SK-N-SH treated with all-trans-retinoic acid at 6 μM for 48 hours (cell line): ENCODE data around the gene COPS8.

Source experiments
- ATAC-seq: fragments of 200-7000 bp; cut with Tn5 transposase; 3 replicates; pipeline ENCODE4 v1.9.1; 2020; ENCODE audit warnings: mild to moderate bottlenecking, moderate library complexity
- ARNTL ChIP-seq: fragments of 450-650 bp; formaldehyde crosslinking; IDR thresholded peaks from 2 replicates; pipeline ENCODE4 v1.5.0; 2020; ENCODE audit warnings: low read depth, mild to moderate bottlenecking, moderate library complexity, borderline replicate concordance
- BACH2 ChIP-seq: fragments of 250-450 bp; sonication (Bioruptor Pico); IDR thresholded peaks from 2 replicates; pipeline ENCODE4 v1.9.0; 2021; ENCODE audit warnings: mild to moderate bottlenecking, borderline replicate concordance
- CSDC2 ChIP-seq: fragments of 250-450 bp; sonication (Bioruptor Pico); IDR thresholded peaks from 2 replicates; pipeline ENCODE4 v1.5.0; 2020; ENCODE audit warnings: mild to moderate bottlenecking, moderate library complexity
- ESRRG ChIP-seq: fragments of 250-450 bp; sonication (Bioruptor Pico); IDR thresholded peaks from 2 replicates; pipeline ENCODE4 v1.6.1; 2021; ENCODE audit warnings: mild to moderate bottlenecking
- GLIS3 ChIP-seq: fragments of 250-450 bp; sonication (Bioruptor Pico); IDR thresholded peaks from 2 replicates; pipeline ENCODE4 v1.5.0; 2020; ENCODE audit warnings: mild to moderate bottlenecking, moderate library complexity
- ISL1 ChIP-seq: fragments of 250-450 bp; sonication (Bioruptor Pico); IDR thresholded peaks from 2 replicates; pipeline ENCODE4 v2.1.2; 2022; ENCODE audit warnings: mild to moderate bottlenecking, moderate library complexity
- RARB ChIP-seq: fragments of 250-450 bp; sonication (Bioruptor Pico); IDR thresholded peaks from 2 replicates; pipeline ENCODE4 v1.8.0; 2021; ENCODE audit warnings: mild to moderate bottlenecking, moderate library complexity
- TCF4 ChIP-seq: fragments of 250-450 bp; sonication (Bioruptor Pico); IDR thresholded peaks from 2 replicates; pipeline ENCODE4 v1.8.0; 2021; ENCODE audit warnings: mild to moderate bottlenecking, moderate library complexity, borderline replicate concordance
- TOX ChIP-seq: fragments of 250-450 bp; sonication (Bioruptor Pico); IDR thresholded peaks from 2 replicates; pipeline ENCODE4 v1.8.0; 2021; ENCODE audit warnings: mild to moderate bottlenecking, moderate library complexity, borderline replicate concordance
- ZC3H10 ChIP-seq: fragments of 250-450 bp; sonication (Bioruptor Pico); IDR thresholded peaks from 2 replicates; pipeline ENCODE4 v1.5.1; 2021; ENCODE audit warnings: mild to moderate bottlenecking, moderate library complexity
- ZFP3 ChIP-seq: fragments of 250-450 bp; sonication (Bioruptor Pico); IDR thresholded peaks from 2 replicates; pipeline ENCODE4 v1.5.0; 2020; ENCODE audit warnings: mild to moderate bottlenecking, moderate library complexity
- ZFP30 ChIP-seq: fragments of 450-650 bp; formaldehyde crosslinking; IDR thresholded peaks from 2 replicates; pipeline ENCODE4 v1.5.0; 2022; ENCODE audit warnings: mild to moderate bottlenecking, moderate library complexity
- ZNF70 ChIP-seq: fragments of 450-650 bp; formaldehyde crosslinking; IDR thresholded peaks from 2 replicates; pipeline ENCODE4 v1.5.0; 2020; ENCODE audit warnings: mild to moderate bottlenecking, moderate library complexity
- ZNF8 ChIP-seq: fragments of 450-650 bp; formaldehyde crosslinking; IDR thresholded peaks from 2 replicates; pipeline ENCODE4 v1.5.0; 2020; ENCODE audit warnings: mild to moderate bottlenecking, moderate library complexity
- TF ChIP-seq, protein P1 (sequence below): fragments of 250-450 bp; sonication (Bioruptor Pico); IDR thresholded peaks from 2 replicates; pipeline ENCODE4 v1.8.0; 2020; ENCODE audit warnings: mild to moderate bottlenecking, moderate library complexity, borderline replicate concordance
- TF ChIP-seq, protein P2 (sequence below): fragments of 250-450 bp; sonication (Bioruptor Pico); IDR thresholded peaks from 2 replicates; pipeline ENCODE4 v1.5.1; 2021; ENCODE audit warnings: mild to moderate bottlenecking, moderate library complexity
- TF ChIP-seq, protein P3 (sequence below): fragments of 250-450 bp; sonication (Bioruptor Pico); IDR thresholded peaks from 2 replicates; pipeline ENCODE4 v1.5.0; 2020; ENCODE audit warnings: mild to moderate bottlenecking, moderate library complexity
- TF ChIP-seq, protein P4 (sequence below): fragments of 250-450 bp; sonication (Bioruptor Pico); IDR thresholded peaks from 2 replicates; pipeline ENCODE4 v1.8.0; 2021; ENCODE audit warnings: low read depth, mild to moderate bottlenecking, moderate library complexity, borderline replicate concordance
- TF ChIP-seq, protein P5 (sequence below): fragments of 250-450 bp; sonication (Bioruptor Pico); IDR thresholded peaks from 2 replicates; pipeline ENCODE4 v1.5.1; 2020; ENCODE audit warnings: low read depth, mild to moderate bottlenecking, moderate library complexity

The COPS8 gene

DNA sequence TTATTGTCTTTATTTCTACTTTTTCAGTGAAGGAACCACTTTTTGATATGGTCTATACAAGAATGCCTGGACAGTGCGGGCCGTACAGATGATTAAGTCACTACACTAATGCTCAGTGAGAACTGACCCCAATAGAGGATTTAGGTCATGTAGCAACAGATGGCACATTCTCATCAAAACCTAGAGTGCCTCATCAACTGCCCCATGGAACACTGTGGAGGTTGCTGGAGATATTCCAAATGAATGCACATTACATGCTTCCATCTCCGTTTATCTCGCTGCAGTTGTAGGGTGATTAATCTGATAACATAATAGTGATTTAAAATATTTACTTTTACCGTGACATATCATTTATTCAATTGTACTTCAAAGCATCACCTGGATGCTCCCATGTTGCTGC lies 41.8 kb upstream of the COPS8 start:
- ATAC-seq, result no peak

DNA sequence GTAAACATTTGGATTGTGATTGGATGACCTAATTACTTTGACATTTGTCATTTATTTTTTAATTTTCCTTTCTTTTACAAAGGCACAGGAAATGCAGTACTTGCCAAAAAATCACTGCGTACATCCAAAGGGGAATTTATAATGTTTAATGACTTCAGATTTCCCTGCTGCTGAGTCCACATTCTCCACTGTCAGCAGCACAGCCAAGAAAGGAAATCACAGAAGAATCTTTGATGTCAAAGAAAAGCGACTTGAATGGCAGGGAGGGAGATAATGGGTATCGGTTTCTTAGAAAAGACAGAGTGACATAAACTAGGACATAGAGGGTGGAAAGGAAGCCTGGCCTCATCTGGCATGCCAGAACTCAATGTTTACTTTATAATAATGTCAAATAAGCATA lies 41.4 kb upstream of the COPS8 start:
- no peak for TF ChIP-seq BACH2
- TF ChIP-seq ZFP3 (CRISPR knock-in tag), result no peak
- TF ChIP-seq TOX, result no peak
- no peak for TF ChIP-seq ZNF70 (CRISPR knock-in tag)
- TF ChIP-seq RARB (CRISPR knock-in tag), result no peak
- TF ChIP-seq GLIS3 (CRISPR knock-in tag), result no peak
- TF ChIP-seq, protein P1, sequence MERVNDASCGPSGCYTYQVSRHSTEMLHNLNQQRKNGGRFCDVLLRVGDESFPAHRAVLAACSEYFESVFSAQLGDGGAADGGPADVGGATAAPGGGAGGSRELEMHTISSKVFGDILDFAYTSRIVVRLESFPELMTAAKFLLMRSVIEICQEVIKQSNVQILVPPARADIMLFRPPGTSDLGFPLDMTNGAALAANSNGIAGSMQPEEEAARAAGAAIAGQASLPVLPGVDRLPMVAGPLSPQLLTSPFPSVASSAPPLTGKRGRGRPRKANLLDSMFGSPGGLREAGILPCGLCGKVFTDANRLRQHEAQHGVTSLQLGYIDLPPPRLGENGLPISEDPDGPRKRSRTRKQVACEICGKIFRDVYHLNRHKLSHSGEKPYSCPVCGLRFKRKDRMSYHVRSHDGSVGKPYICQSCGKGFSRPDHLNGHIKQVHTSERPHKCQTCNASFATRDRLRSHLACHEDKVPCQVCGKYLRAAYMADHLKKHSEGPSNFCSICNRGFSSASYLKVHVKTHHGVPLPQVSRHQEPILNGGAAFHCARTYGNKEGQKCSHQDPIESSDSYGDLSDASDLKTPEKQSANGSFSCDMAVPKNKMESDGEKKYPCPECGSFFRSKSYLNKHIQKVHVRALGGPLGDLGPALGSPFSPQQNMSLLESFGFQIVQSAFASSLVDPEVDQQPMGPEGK (CRISPR knock-in tag), result no peak
- TF ChIP-seq, protein P2, sequence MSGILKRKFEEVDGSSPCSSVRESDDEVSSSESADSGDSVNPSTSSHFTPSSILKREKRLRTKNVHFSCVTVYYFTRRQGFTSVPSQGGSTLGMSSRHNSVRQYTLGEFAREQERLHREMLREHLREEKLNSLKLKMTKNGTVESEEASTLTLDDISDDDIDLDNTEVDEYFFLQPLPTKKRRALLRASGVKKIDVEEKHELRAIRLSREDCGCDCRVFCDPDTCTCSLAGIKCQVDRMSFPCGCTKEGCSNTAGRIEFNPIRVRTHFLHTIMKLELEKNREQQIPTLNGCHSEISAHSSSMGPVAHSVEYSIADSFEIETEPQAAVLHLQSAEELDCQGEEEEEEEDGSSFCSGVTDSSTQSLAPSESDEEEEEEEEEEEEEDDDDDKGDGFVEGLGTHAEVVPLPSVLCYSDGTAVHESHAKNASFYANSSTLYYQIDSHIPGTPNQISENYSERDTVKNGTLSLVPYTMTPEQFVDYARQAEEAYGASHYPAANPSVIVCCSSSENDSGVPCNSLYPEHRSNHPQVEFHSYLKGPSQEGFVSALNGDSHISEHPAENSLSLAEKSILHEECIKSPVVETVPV (CRISPR knock-in tag), result no peak
- TF ChIP-seq, protein P3, sequence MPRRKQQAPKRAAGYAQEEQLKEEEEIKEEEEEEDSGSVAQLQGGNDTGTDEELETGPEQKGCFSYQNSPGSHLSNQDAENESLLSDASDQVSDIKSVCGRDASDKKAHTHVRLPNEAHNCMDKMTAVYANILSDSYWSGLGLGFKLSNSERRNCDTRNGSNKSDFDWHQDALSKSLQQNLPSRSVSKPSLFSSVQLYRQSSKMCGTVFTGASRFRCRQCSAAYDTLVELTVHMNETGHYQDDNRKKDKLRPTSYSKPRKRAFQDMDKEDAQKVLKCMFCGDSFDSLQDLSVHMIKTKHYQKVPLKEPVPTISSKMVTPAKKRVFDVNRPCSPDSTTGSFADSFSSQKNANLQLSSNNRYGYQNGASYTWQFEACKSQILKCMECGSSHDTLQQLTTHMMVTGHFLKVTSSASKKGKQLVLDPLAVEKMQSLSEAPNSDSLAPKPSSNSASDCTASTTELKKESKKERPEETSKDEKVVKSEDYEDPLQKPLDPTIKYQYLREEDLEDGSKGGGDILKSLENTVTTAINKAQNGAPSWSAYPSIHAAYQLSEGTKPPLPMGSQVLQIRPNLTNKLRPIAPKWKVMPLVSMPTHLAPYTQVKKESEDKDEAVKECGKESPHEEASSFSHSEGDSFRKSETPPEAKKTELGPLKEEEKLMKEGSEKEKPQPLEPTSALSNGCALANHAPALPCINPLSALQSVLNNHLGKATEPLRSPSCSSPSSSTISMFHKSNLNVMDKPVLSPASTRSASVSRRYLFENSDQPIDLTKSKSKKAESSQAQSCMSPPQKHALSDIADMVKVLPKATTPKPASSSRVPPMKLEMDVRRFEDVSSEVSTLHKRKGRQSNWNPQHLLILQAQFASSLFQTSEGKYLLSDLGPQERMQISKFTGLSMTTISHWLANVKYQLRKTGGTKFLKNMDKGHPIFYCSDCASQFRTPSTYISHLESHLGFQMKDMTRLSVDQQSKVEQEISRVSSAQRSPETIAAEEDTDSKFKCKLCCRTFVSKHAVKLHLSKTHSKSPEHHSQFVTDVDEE (CRISPR knock-in tag), result no peak
- TF ChIP-seq ESRRG (CRISPR knock-in tag), result no peak
- no peak for ATAC-seq

More for the DNA sequence above, 41.8 kb upstream of the COPS8 start:
- TF ChIP-seq ESRRG (CRISPR knock-in tag), result no peak
- TF ChIP-seq, all 23 proteins: peak for 0

DNA sequence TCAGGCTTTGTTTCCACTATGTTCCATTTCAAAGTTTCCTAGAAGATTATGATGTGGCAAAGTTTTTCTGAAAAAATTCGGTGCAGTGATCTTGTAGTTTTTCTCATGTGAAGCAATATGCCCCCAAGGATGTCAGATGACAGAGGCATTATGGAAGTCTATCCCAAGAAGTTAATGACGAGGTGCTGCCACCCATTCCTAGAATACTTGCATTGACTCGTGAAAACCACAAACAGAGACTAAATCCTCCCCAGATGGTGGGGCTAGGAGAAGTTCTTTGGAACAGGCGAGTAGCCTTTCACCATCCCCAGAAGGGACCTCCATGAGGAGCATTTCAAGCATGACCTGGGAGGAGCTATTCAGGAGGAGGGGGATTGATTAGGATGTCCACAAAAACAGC lies 40.2 kb upstream of the COPS8 start:
- no peak for TF ChIP-seq ESRRG (CRISPR knock-in tag)
- no peak for TF ChIP-seq CSDC2
- TF ChIP-seq, protein P4, sequence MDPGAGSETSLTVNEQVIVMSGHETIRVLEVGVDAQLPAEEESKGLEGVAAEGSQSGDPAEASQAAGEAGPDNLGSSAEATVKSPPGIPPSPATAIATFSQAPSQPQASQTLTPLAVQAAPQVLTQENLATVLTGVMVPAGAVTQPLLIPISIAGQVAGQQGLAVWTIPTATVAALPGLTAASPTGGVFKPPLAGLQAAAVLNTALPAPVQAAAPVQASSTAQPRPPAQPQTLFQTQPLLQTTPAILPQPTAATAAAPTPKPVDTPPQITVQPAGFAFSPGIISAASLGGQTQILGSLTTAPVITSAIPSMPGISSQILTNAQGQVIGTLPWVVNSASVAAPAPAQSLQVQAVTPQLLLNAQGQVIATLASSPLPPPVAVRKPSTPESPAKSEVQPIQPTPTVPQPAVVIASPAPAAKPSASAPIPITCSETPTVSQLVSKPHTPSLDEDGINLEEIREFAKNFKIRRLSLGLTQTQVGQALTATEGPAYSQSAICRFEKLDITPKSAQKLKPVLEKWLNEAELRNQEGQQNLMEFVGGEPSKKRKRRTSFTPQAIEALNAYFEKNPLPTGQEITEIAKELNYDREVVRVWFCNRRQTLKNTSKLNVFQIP (CRISPR knock-in tag), result no peak
- TF ChIP-seq GLIS3 (CRISPR knock-in tag), result no peak
- TF ChIP-seq ISL1, result no peak
- TF ChIP-seq ZNF8 (CRISPR knock-in tag), result no peak
- TF ChIP-seq TCF4 (CRISPR knock-in tag), result no peak
- no peak for TF ChIP-seq RARB (CRISPR knock-in tag)
- TF ChIP-seq ZFP30 (CRISPR knock-in tag), result no peak
- no peak for TF ChIP-seq ARNTL (CRISPR knock-in tag)
- no peak for TF ChIP-seq BACH2
- TF ChIP-seq, protein P2 (CRISPR knock-in tag), result no peak
- TF ChIP-seq, all 23 proteins: peak for 0

DNA sequence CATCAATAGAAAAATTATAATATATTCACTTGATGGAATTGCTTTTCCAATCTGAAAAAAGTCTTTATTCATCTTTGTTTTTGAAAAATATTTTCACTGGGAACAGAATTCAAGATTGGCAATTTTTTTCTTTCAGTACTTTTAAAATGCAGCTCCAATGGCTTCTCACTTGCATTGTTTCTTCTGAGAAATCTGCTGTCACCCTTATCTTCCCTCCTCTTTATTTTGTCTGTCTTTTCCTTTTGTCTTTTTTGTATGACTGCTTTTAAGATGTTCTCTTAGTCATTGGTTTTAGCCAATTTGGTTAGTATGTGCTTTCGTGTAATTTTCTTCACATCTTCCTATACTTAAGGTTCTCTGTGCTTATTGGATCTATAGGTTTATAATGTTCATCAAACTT lies 37.1 kb upstream of the COPS8 start:
- ATAC-seq, result no peak
- TF ChIP-seq BACH2, result no peak
- TF ChIP-seq ZC3H10 (CRISPR knock-in tag), result no peak
- TF ChIP-seq, protein P5, sequence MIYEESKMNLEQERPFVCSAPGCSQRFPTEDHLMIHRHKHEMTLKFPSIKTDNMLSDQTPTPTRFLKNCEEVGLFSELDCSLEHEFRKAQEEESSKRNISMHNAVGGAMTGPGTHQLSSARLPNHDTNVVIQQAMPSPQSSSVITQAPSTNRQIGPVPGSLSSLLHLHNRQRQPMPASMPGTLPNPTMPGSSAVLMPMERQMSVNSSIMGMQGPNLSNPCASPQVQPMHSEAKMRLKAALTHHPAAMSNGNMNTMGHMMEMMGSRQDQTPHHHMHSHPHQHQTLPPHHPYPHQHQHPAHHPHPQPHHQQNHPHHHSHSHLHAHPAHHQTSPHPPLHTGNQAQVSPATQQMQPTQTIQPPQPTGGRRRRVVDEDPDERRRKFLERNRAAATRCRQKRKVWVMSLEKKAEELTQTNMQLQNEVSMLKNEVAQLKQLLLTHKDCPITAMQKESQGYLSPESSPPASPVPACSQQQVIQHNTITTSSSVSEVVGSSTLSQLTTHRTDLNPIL (CRISPR knock-in tag), result no peak
- TF ChIP-seq, all 23 proteins: peak for 0

More for the DNA sequence above, 40.2 kb upstream of the COPS8 start:
- no peak for ATAC-seq
